Bronchial epithelial cell (primary cell): ENCODE results near the gene AHDC1. TPM values are rescaled to one million over a fixed set of nuclear protein-coding genes. Genes with fewer than 3 reads are reported as not detected.
A peak's percentile ranks its signal among the peaks of the same experiment; 100 is the strongest.

Experiments
- DNase-seq: peaks from one replicate; pipeline ENCODE4 v3.0.0-alpha.2; 2010; ENCODE audit warnings: low read depth
- FAIRE-seq: peaks from 2 replicates; lab custom pipeline; 2011; peaks lifted over from hg19 to GRCh38; lab: Jason Lieb, UNC
- H3K27me3 ChIP-seq: 2 replicates; pipeline ENCODE4 v1.5.1; 2011; ENCODE audit warnings: low read length; ENCODE audit not compliant: control insufficient read depth, insufficient read depth
- H3K36me3 ChIP-seq: 2 replicates; pipeline ENCODE4 v1.5.1; 2011; ENCODE audit warnings: low read length; ENCODE audit not compliant: control insufficient read depth, insufficient read depth
- H3K4me3 ChIP-seq: 2 replicates; pipeline ENCODE4 v1.5.1; 2011; ENCODE audit warnings: mild to moderate bottlenecking, low read depth, low read length, control low read depth
- total RNA-seq: library from RNA; depleted of rRNA; stranded (reverse); fragments of >200 nt; gene quantifications from 2 replicates; pipeline ENCODE4 v1.2.1, GENCODE V29; 2014
- TF ChIP-seq, protein P1 (sequence below): IDR thresholded peaks from 2 replicates; pipeline ENCODE4 v1.5.1; 2011; ENCODE audit warnings: mild to moderate bottlenecking, moderate library complexity, low read length, control low read depth, inconsistent platforms; ENCODE audit not compliant: insufficient read depth, severe bottlenecking

The AHDC1 gene
- total RNA-seq, 1 donor from 2014 or later = 5.0 TPM

- Histone ChIP-seq H3K36me3 (peaks cover 15% of the 10 kb centered on the region), H3K4me3 (no peak overlapping the region), H3K27me3 (no peaks in the 10 kb centered on the region)
- FAIRE-seq (peak; percentile 58), DNase-seq (peak; percentile 45)
- TF ChIP-seq, protein P1, sequence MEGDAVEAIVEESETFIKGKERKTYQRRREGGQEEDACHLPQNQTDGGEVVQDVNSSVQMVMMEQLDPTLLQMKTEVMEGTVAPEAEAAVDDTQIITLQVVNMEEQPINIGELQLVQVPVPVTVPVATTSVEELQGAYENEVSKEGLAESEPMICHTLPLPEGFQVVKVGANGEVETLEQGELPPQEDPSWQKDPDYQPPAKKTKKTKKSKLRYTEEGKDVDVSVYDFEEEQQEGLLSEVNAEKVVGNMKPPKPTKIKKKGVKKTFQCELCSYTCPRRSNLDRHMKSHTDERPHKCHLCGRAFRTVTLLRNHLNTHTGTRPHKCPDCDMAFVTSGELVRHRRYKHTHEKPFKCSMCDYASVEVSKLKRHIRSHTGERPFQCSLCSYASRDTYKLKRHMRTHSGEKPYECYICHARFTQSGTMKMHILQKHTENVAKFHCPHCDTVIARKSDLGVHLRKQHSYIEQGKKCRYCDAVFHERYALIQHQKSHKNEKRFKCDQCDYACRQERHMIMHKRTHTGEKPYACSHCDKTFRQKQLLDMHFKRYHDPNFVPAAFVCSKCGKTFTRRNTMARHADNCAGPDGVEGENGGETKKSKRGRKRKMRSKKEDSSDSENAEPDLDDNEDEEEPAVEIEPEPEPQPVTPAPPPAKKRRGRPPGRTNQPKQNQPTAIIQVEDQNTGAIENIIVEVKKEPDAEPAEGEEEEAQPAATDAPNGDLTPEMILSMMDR = no peak
These were observed 43.4 kb downstream of the AHDC1 start for GRCh38 chr1:27560268-27561123.

- peaks cover 17% of the 10 kb centered on the region for H3K36me3 ChIP-seq
- H3K27me3 ChIP-seq = no peaks in the 10 kb centered on the region
- TF ChIP-seq, protein P1 = no peak
- H3K4me3 ChIP-seq = no peak overlapping the region
- DNase-seq (no peak), FAIRE-seq (no peak)
These were observed 44.4 kb downstream of the AHDC1 start for GRCh38 chr1:27559466-27560030.

GRCh38 chr1:27557596-27558340 lies 46.2 kb downstream of the AHDC1 start:
- no peak overlapping the region for H3K4me3 ChIP-seq
- TF ChIP-seq, protein P1 = no peak
- H3K36me3 ChIP-seq = peaks cover 24% of the 10 kb centered on the region
- no peaks in the 10 kb centered on the region for H3K27me3 ChIP-seq
- peak; percentile 93 for DNase-seq
- FAIRE-seq = peak; percentile 66

DNA sequence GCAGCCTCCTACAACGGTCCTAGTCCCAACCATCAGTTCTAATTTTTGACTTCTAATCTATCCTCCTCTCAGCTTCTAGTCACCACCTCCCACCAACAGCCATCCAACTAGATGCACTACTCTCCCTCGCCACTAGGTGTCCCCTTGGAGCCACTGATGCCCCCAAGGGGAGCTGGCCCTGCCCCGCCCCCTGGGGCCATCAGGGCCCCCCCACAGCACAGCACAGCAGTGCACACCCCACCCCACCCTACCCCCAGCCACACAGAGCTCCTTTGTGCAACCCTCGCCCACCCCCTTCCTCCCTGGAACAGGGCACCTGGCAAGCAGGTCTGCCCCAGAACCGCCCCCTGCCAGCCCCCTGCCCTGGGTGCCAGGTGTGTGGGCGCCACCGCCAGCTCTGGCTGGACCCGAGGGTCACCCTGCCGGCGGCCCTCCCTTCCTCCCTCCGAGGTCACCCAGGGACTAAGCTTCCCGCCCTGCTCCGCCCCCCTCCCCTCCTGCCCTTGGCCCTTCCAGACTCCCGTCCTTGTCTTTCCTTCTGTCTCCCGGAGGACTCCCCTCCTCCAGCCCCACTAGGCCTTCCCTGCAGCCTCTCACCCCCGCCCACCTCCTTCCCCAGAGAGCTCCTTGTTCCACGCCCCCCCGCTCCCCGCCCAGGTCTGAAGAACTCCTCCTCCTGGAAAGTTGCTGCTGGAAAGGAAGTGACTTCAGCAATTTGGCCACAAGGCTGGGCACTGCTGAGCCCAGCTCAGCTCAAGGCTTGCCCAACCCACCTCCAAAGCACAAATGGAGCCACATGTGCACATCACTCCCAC lies 47.0 kb downstream of the AHDC1 start:
- FAIRE-seq = no peak
- TF ChIP-seq, protein P1 = peak; percentile 87
- DNase-seq = peak; percentile 92
- Histone ChIP-seq H3K36me3 (peaks cover 28% of the 10 kb centered on the region), H3K4me3 (no peak overlapping the region), H3K27me3 (no peaks in the 10 kb centered on the region)

DNA sequence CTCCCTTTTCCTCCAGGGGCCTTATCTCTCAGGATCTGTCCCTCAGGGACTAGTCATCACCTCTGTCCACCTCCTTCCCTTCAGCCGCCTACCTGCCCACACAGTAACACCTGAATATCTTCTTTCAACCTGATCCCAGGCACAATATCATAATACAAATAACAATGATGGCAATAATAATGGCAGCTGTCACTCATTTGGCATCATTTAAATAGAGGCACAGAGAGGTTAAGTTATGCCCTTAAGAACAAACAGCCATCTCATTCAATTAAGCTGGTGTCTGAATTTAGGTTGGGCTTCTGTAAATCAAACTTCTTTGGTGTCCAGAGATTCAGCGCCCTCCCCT lies 47.5 kb downstream of the AHDC1 start:
- no peak for FAIRE-seq
- peaks cover 30% of the 10 kb centered on the region for H3K36me3 ChIP-seq
- TF ChIP-seq, protein P1 = no peak

More for the DNA sequence above, 47.5 kb downstream of the AHDC1 start:
- Histone ChIP-seq H3K27me3 (no peaks in the 10 kb centered on the region), H3K4me3 (no peak overlapping the region)
- DNase-seq = no peak
